NT2/D1 (cell line): ENCODE measurements around the gene CCKAR.

ENCODE experiments used
- YY1 ChIP-seq: IDR thresholded peaks from 2 replicates; pipeline ENCODE4 v1.6.1; 2011; ENCODE audit not compliant: insufficient read length, insufficient read depth
- ZNF274 ChIP-seq: IDR thresholded peaks from 2 replicates; pipeline ENCODE4 v1.6.1; 2011; ENCODE audit warnings: mild to moderate bottlenecking, low read depth, low read length

GRCh38 chr4:26434030-26434639 is 56.1 kb downstream of the CCKAR start:
- TF ChIP-seq ZNF274 (no peak), YY1 (no peak)
